Activated T-helper 1 cell treated with anti-CD3 and anti-CD28 coated beads, Interleukin-12 subunit alpha, Interleukin-12 subunit beta, Interleukin-2, Interleukin-4 antibody, amounts not matched to agents 30 ng/mL and 10 ng/mL and 1 ng/mL, durations not matched to agents 14 hours and 24 hours and 36 hours (primary cell): ENCODE measurements around the gene SIVA1. TPM values are rescaled to one million over a fixed set of nuclear protein-coding genes. Genes with fewer than 3 reads are reported as not detected.

Source experiments
- DNase-seq: peaks from one replicate; pipeline ENCODE4 v3.0.0; 2021; ENCODE audit warnings: low spot score
- H3K27ac Mint-ChIP-seq: one replicate; pipeline ENCODE4 v1.8.0; 2021; ENCODE audit warnings: mild to moderate bottlenecking, mixed read lengths
- H3K27me3 Mint-ChIP-seq: one replicate; pipeline ENCODE4 v1.8.0; 2022; ENCODE audit warnings: mild to moderate bottlenecking, moderate library complexity, mixed read lengths; ENCODE audit not compliant: insufficient read depth
- H3K36me3 Mint-ChIP-seq: one replicate; pipeline ENCODE4 v1.8.0; 2021; ENCODE audit warnings: low read depth, mixed read lengths
- H3K4me1 Mint-ChIP-seq: one replicate; pipeline ENCODE4 v1.8.0; 2021; ENCODE audit warnings: low read depth, mixed read lengths
- H3K4me3 Mint-ChIP-seq: one replicate; pipeline ENCODE4 v1.8.0; 2021; ENCODE audit warnings: mild to moderate bottlenecking, moderate library complexity, mixed read lengths
- H3K9me3 Mint-ChIP-seq: one replicate; pipeline ENCODE4 v1.8.0; 2021; ENCODE audit warnings: mixed read lengths
- intact Hi-C: fragments of 100-400 bp; cut with micrococcal nuclease; formaldehyde crosslinking; loops from one replicate; pipeline ENCODE4 v1.15.1; 2024
- total RNA-seq: library from RNA; stranded (reverse); gene quantifications from 2 replicates; pipeline ENCODE4 v1.2.3, GENCODE V29; 2022

SIVA1 gene
- total RNA-seq, 1 donor from 2014 or later: 111 TPM

DNA sequence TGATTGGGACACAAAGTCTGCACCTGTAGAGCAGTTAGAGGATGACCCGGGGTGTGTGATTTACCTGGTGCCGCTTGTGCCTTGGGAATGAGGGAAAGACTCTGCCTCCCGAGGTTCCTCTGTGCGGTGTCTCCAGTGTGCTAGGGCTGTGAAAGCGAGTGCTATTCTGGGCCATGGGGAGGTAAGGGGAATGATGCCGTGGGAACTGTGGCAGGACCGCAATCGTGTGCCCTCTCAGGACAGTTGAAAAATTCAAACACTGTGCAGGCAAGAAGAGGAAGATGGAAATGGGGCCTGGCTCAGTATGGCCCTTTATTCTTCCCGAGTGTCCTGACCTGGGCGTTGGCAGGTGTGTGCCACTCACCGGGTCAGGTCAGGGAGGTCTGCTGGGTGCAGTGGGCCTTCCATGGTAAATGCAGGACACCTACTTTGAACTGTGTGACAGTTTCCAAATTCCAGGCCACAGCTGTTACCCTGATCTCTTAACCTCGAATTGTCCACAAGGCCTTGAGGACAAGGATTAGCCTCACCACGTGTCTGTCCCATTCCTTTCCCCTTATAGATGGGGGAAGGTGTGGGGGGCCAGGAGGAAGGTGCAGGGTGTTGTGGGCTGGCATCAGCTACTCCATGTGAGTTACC, 1.4 kb downstream of the SIVA1 start:
- DNase-seq: no peak
- Mint-ChIP-seq H3K4me3 (peak overlapping the region; percentile 92), H3K4me1 (peaks cover 21% of the 10 kb centered on the region), H3K27me3 (peaks cover 2% of the 10 kb centered on the region), H3K36me3 (peaks cover 9% of the 10 kb centered on the region), H3K27ac (peak overlapping the region; percentile 80), H3K9me3 (no peaks in the 10 kb centered on the region)
- intact Hi-C loops: no loop called here

DNA sequence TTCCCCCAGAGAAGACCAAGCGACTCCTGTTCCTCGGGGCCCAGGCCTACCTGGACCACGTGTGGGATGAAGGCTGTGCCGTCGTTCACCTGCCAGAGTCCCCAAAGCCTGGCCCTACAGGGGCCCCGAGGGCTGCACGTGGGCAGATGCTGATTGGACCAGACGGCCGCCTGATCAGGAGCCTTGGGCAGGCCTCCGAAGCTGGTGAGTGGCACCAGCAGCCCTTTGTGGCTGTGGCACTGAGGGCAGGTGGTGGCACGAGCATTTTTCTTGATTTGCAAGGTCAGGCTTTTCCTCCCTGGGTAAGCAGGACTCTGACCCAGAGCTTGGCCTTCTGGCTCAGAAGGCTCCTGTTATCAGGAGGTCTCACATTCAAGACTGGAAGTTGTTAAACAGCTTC, 2.7 kb downstream of the SIVA1 start:
- no peak for DNase-seq
- H3K9me3 Mint-ChIP-seq: no peaks in the 10 kb centered on the region
- H3K4me3 Mint-ChIP-seq: no peak overlapping the region
- peaks cover 14% of the 10 kb centered on the region for H3K36me3 Mint-ChIP-seq
- no peak overlapping the region for H3K27ac Mint-ChIP-seq
- peaks cover 21% of the 10 kb centered on the region for H3K4me1 Mint-ChIP-seq
- intact Hi-C loops: no loop called here
- no peaks in the 10 kb centered on the region for H3K27me3 Mint-ChIP-seq

DNA sequence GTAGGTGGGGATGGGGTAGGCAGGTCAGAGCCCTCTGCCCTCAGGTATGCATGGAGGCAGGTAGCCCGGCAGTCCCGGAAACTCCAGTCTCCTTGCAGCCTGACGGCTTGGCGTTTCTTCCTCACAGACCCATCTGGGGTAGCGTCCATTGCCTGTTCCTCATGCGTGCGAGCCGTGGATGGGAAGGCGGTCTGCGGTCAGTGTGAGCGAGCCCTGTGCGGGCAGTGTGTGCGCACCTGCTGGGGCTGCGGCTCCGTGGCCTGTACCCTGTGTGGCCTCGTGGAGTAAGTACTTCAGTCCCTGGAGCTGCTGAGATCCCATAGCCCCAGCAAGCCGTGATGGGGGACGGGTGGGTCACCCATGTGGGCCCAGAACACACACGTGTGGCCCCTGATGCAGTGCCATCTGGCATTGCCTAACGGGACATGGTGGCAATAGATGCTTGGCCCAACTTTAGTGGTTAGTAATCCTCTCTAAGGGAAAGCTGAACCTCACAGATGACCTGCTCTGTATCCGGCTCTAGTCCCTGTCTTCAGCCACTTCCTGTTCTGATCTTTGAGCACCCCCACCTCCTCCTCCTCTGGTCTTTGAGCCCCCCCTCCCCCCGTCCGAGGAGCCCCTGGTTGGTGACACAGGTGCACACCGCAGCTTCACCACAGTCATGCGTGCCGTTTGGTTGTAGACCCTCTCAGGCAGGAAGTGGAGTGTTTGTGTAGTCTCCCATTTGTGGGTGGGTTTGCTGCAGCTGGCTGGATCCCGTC, 3.7 kb downstream of the SIVA1 start:
- no peak for DNase-seq
- Mint-ChIP-seq H3K36me3 (peaks cover 15% of the 10 kb centered on the region), H3K9me3 (no peaks in the 10 kb centered on the region), H3K4me3 (peak overlapping the region; percentile 33), H3K27ac (peak overlapping the region; percentile 65), H3K27me3 (no peaks in the 10 kb centered on the region), H3K4me1 (peaks cover 21% of the 10 kb centered on the region)
- intact Hi-C loops: no loop called here

DNA sequence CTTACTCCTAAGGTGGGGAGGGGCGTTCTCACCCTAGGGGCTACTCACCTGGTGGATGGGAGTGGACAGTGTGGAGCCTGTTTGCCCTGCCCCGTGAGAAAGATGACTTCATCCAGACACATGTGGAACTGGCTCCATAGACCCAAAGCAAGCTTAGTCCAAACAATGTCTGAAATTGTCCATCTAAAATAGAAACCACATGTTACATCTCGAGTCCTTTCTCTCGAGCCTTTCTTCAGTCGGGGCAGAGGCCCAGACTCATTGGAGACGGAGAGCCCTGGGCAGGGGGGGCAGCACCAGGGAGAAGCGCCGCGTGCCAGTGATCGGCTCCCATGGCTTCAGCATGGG, 4.3 kb downstream of the SIVA1 start:
- no peaks in the 10 kb centered on the region for H3K27me3 Mint-ChIP-seq
- H3K4me1 Mint-ChIP-seq: peaks cover 21% of the 10 kb centered on the region
- peaks cover 17% of the 10 kb centered on the region for H3K36me3 Mint-ChIP-seq
- peak overlapping the region; percentile 65 for H3K27ac Mint-ChIP-seq
- H3K4me3 Mint-ChIP-seq: peak overlapping the region; percentile 33
- H3K9me3 Mint-ChIP-seq: no peaks in the 10 kb centered on the region
- intact Hi-C loops: no loop called here
- no peak for DNase-seq

DNA sequence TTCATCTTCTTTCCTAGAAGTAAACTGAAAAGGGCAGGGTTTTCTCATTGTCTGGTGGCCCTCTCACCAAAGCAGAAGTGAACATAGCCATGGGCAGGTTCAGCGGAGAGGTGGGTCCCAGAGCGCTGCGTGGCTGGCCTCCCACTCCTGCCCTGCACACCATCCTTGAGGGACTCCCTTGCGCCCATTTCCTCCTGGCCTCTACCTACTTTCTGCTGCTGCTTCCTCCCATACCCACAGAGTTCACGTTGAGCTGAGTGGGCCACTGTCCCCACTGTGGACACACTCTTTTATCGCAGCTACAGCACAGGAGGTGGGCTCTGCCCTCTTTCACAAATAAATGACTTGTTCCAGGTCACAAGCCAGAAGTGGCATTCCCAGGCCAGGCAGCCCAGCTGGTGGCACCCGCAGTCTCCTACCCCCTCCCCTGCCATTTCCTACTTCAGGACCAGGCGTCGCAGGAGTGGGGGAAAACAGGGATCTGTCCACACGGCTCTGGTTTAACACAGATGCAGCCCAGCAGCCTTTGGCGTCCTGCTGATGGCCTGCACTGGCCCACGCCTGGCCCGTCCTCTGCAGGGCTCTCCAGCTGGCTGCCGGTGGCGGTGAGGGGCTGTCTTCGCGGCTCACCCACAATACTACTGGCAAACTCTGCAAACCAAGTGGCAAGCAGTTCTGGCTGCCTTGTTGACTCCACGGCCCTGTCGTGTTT, 4.9 kb downstream of the SIVA1 start:
- Mint-ChIP-seq H3K27ac (no peak overlapping the region), H3K4me3 (no peak overlapping the region), H3K9me3 (no peaks in the 10 kb centered on the region), H3K27me3 (no peaks in the 10 kb centered on the region), H3K36me3 (peaks cover 18% of the 10 kb centered on the region), H3K4me1 (peaks cover 21% of the 10 kb centered on the region)
- intact Hi-C loops: no loop called here
- DNase-seq: no peak

DNA sequence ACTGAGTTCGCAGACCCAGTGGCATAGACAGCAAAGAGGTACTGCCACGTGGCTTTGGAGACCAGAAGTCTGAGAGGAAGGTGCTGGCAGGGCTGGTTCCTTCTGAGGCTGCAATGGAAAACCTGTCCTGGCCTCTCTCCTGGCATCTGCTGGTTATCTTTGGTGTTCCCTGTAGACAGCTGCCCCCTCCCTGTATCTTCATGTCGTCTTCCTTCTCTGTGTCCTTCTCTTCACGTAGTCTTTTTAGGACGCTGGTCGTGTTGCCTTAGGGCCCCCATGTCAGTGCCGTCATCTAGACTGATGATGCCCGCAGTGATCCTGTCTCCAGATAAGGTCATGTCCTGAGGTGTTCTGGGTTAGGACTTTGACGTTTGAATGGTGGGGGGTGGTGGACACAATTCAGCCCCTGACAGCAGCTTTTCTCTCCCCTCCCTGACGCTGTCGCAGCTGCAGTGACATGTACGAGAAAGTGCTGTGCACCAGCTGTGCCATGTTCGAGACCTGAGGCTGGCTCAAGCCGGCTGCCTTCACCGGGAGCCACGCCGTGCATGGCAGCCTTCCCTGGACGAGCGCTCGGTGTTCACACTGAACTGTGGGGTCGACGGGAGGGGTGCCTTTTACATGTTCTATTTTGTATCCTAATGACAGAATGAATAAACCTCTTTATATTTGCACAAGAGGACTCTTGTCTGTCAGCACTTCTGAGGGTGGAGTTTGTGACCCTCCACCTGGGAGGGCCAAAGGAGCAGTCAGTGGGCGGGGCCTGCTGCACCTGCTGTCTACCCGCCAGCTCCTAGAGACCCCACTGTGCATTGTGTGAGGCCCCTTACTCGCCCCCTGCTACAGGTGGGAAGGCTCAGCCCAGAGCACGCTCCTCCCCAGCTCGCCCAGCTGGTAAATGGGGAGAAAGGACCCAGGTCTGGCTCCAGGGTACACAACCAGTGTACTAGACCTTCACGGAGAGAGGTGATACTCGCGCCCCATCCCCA, 6.3 kb downstream of the SIVA1 start:
- peaks cover 13% of the 10 kb centered on the region for H3K4me1 Mint-ChIP-seq
- H3K27ac Mint-ChIP-seq: no peak overlapping the region
- no peak overlapping the region for H3K4me3 Mint-ChIP-seq
- intact Hi-C loops: no loop called here
- DNase-seq: no peak
- no peaks in the 10 kb centered on the region for H3K27me3 Mint-ChIP-seq
- peaks cover 16% of the 10 kb centered on the region for H3K36me3 Mint-ChIP-seq
- no peaks in the 10 kb centered on the region for H3K9me3 Mint-ChIP-seq

DNA sequence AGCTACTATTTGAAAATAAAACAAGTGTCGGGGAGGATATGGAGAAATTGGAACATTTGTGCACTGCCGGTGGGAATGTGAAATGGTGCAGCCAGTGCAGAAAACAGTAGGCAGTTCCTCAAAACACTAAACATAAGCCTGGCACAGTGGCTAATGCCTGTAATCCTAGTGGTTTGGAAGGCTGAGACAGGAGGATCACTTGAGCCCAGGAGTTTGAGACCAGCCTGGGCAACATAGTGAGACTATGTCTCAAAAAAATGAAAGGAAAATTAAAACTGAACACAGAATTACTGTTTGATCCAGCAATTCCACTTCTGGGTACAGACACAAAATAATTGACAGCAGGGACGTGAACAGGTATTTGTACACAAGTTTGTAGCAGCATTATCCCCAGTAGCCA, 12.6 kb downstream of the SIVA1 start:
- Mint-ChIP-seq H3K4me3 (no peak overlapping the region), H3K4me1 (no peaks in the 10 kb centered on the region), H3K27me3 (no peaks in the 10 kb centered on the region), H3K27ac (no peak overlapping the region), H3K36me3 (peaks cover 6% of the 10 kb centered on the region), H3K9me3 (no peaks in the 10 kb centered on the region)
- no peak for DNase-seq
- intact Hi-C loops: loop anchor here (5.0 kb wide), 1 partner anchor 102 kb away; the partner anchor contains the start of gene CEP170B

DNA sequence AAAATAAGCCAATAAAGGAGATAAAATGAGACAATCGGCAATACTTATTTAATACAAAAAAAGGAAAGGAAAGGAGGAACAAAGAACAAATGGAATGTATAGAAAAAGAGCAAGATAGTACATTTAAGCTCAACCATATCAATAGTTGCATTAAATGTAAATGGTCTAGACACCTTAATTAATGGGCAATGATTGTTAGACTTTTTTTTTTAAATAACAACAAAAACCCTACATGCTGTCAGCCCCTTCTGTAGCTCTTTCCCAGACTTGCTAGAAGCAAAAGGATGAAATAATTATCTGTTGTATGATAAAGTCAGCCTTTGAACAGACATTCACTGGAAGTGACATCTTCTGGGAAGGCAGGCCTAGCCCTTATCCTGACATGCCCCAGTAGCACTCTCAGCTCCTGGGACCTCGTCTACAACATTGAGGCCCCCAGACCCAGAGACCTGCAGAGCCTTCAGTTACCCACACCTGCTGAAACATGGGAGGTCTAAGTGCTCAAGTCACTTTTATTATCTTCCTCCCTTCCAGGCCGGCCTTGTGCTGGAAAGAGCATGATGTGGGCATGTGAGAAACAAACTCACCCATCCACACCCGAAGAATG, 13.4 kb downstream of the SIVA1 start:
- peaks cover 12% of the 10 kb centered on the region for H3K36me3 Mint-ChIP-seq
- peaks cover 5% of the 10 kb centered on the region for H3K9me3 Mint-ChIP-seq
- DNase-seq: no peak
- no peak overlapping the region for H3K27ac Mint-ChIP-seq
- intact Hi-C loops: loop anchor here (5.0 kb wide), 1 partner anchor 101 kb away; the partner anchor contains the start of gene CEP170B
- no peaks in the 10 kb centered on the region for H3K4me1 Mint-ChIP-seq
- no peak overlapping the region for H3K4me3 Mint-ChIP-seq
- no peaks in the 10 kb centered on the region for H3K27me3 Mint-ChIP-seq

DNA sequence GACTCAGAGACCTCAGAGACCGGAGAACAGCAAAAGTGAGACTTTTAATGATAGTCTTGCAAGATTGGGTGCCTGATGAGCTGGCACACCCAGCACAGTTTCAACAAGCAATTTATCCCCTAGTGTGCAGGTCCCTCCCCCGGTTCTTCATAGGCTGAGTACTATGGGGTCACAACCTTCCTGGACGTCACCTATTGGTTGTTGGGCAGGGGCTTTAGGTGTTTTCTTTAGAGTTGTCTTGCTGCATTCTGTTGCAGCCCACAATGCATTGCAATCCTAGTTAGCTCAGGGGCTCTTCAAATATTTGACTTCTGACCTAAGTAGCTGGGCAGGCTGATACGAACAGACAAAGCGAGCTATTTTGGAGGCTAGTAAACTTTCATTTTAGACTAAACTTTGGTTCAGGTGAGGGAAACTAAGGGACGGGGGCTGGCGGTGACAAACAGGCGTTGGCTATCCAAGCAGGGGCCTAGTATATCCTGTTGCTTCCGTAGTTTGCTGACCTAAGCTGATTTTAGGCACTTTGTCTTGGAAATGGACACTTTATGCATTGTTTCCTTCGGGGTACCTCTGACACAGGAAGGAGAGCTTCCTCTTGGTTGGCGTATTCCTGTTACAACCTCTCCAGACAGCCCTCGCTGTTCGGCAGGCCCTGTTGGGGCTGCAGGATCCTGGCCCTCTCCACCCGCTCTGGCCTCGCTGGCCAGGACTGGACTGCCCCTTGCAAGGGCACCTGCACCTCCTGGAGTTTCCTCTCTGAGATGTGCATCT, 14.1 kb downstream of the SIVA1 start:
- Mint-ChIP-seq H3K9me3 (peaks cover 5% of the 10 kb centered on the region), H3K36me3 (peaks cover 16% of the 10 kb centered on the region), H3K4me1 (no peaks in the 10 kb centered on the region), H3K4me3 (no peak overlapping the region), H3K27me3 (no peaks in the 10 kb centered on the region), H3K27ac (no peak overlapping the region)
- DNase-seq: no peak
- intact Hi-C loops: loop anchor here (5.0 kb wide), 1 partner anchor 100 kb away; the partner anchor contains the start of gene CEP170B

DNA sequence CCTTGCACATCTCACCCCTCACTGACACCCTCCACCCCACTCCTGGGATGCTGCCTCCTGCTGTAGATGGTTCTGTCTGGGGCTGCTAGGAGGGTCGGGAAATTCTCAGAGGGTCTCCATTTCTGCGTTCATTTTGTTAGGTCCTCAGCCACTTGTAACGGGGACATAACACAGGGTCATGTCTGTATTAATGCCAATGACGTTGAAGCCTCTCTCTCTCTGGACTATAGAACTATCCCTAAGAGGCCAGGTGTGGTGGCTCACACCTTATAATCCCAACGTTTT, 14.6 kb downstream of the SIVA1 start:
- Mint-ChIP-seq H3K36me3 (peaks cover 14% of the 10 kb centered on the region), H3K27ac (no peak overlapping the region), H3K4me3 (no peak overlapping the region), H3K4me1 (no peaks in the 10 kb centered on the region), H3K9me3 (peaks cover 5% of the 10 kb centered on the region), H3K27me3 (no peaks in the 10 kb centered on the region)
- DNase-seq: no peak
- intact Hi-C loops: loop anchor here (5.0 kb wide), 1 partner anchor 100 kb away; the partner anchor contains the start of gene CEP170B

DNA sequence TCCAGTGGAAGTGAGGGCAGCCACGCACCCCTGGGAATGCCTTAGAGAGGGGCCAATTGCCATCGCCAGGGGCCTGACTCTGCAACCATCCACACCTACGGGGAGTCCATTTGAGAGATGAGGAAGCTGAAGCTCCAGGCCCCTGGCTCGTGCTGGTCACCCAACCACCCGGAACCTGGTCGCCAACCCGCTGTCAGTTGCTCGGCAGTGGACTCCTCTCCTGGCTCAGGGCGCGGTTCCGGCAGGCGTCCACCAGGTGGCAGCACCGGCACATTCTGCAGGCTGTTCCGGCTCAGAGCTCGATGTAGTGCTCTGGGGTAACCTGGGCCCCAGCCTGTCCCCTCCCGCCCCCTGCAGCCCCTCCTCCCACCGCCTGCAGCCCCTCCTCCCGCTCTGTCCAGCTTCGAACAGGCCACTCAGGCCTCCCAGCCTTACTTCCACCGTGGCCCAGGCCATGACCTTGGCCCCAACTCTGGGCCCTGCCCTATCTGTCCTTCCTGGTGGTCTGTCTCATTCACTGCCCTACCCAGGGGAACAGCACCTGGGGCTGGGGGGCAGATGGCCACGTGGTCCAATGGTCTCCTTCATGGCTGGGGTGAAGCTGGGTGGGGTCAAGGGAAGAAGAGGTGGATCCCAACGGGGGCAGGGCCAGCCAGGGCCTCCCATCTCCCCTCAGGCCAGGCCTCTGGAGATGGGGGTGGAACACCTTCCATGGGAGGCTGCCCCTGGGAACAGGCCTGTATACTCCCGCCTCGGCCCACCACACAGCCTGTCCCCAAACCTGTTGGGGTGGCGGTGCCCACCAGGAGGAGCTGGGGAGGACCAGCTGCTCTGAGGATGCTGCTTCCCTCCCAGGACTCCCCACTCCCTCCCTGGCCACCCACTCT, 15.7 kb downstream of the SIVA1 start:
- no peak overlapping the region for H3K27ac Mint-ChIP-seq
- DNase-seq: peak; percentile 86
- H3K36me3 Mint-ChIP-seq: peaks cover 14% of the 10 kb centered on the region
- intact Hi-C loops: loop anchor here (1.0 to 5.0 kb wide), 5 partner anchors 16 to 108 kb away; partner anchors contain the start of gene CEP170B
- no peaks in the 10 kb centered on the region for H3K27me3 Mint-ChIP-seq
- H3K9me3 Mint-ChIP-seq: peaks cover 5% of the 10 kb centered on the region
- H3K4me1 Mint-ChIP-seq: no peaks in the 10 kb centered on the region
- H3K4me3 Mint-ChIP-seq: no peak overlapping the region
